Kidney (tissue), 14 donors: ENCODE data around the gene NASP. TPM values are rescaled to one million over a fixed set of nuclear protein-coding genes. Genes with fewer than 3 reads are reported as not detected.
A peak's percentile ranks its signal among the peaks of the same experiment; 100 is the strongest.

Experiments used
- DNase-seq, 5 donors: peaks; one replicate each; pipeline ENCODE4 v3.0.0-alpha.2; 2013 to 2020
- FAIRE-seq: peaks from 2 replicates; lab custom pipeline; 2012; peaks lifted over from hg19 to GRCh38; lab: Jason Lieb, UNC
- H3K27ac ChIP-seq, 2 donors: one replicate each; pipeline ENCODE4 v1.7.0; 2013; ENCODE audit warnings: low read depth in 2 of 2, low read length in 2 of 2, inconsistent platforms in 1 of 2
- H3K27me3 ChIP-seq: one replicate; pipeline ENCODE4 v1.7.1; 2013; ENCODE audit warnings: low read length, inconsistent platforms; ENCODE audit not compliant: control insufficient read depth, insufficient read depth
- H3K36me3 ChIP-seq, 3 donors: one replicate each; pipeline versions ENCODE4 v1.7.0 to v1.7.1; 2013; ENCODE audit warnings: low read length in 3 of 3, control low read depth in 1 of 3, inconsistent platforms in 1 of 3; ENCODE audit not compliant: insufficient read depth in 3 of 3, control insufficient read depth in 2 of 3
- H3K4me1 ChIP-seq, 3 donors: one replicate each; pipeline versions ENCODE4 v1.7.0 to v1.7.1; 2013; ENCODE audit warnings: low read length in 3 of 3, inconsistent platforms in 1 of 3, low read depth in 1 of 3; ENCODE audit not compliant: control insufficient read depth in 2 of 3, insufficient read depth in 2 of 3
- H3K4me3 ChIP-seq, 3 donors: one replicate each; pipeline versions ENCODE4 v1.7.0 to v1.8.1; 2013; ENCODE audit warnings: low read length in 3 of 3, control low read depth in 1 of 3, inconsistent platforms in 1 of 3
- H3K9ac ChIP-seq, 3 donors: one replicate each; pipeline versions ENCODE4 v1.7.0 to v1.7.1; 2013; ENCODE audit warnings: low read length in 3 of 3, control low read depth in 1 of 3, inconsistent platforms in 1 of 3
- H3K9me3 ChIP-seq, 3 donors: one replicate each; pipeline versions ENCODE4 v1.7.0 to v1.7.1; 2013; ENCODE audit warnings: low read length in 3 of 3, control low read depth in 1 of 3, inconsistent platforms in 1 of 3; ENCODE audit not compliant: control insufficient read depth in 2 of 3, insufficient read depth in 1 of 3
- intact Hi-C: fragments of 100-400 bp; cut with DNase I; formaldehyde crosslinking; loops from one replicate; pipeline ENCODE4 v1.11.1; 2022
- polyA plus RNA-seq: library from polyadenylated mRNA; stranded (reverse); fragments of 350-450 nt; fragmentation: Illumina TruSeq; extraction: RNeasy Lipid Tissue Mini Kit (QIAGEN cat#74804); gene quantifications from one replicate; pipeline ENCODE4 v1.2.3, GENCODE V29; 2014; ENCODE audit warnings: low read depth, low replicate concordance; ENCODE audit not compliant: insufficient read depth
- total RNA-seq: library from RNA; stranded (reverse); fragmentation: NEBNext Ultra II Directional; extraction: Animal tissue kit (Norgen Biotek cat#: 25700); gene quantifications from one replicate; pipeline ENCODE4 v1.2.1, GENCODE V29; 2021
- TF ChIP-seq, protein P1 (sequence below): IDR thresholded peaks from 3 replicates; pipeline ENCODE4 v1.5.1; 2012; ENCODE audit warnings: mild to moderate bottlenecking, moderate library complexity, borderline replicate concordance; ENCODE audit not compliant: insufficient read depth; ENCODE audit errors: extremely low read depth
- donor health status: control.
- donor health status: control.
- donor health status: control.
- donor health status: control.
- donor health status: control.
- donor health status: DM: yes; HTN: yes; CAD: no.
- donor health status: Normal renal cell carcinoma (clear cell type).

Gene NASP
- total and polyA plus RNA-seq, 2 donors from 2014 or later, result 49.5 to 51.6 TPM

DNA sequence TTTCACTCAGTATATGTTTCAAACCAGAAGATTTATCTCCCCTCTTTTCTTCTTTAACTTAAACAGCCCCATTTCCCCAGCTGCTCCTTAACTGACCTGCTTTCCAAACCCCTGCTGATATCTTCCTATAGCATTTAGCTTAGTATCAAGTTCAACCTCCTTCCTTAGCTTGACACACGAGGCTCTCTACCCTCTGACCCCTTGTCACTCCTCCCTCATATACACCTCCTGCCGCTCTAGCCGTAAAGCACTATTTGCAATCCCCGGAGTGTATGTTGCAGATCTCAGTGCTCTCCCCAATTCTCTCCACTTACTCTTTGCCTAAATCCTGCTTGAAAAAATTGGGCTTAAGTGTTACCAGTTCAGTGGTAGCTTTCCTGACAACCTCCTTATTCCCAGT lies 47.0 kb upstream of the NASP start:
- no peaks in the 10 kb centered on the region for H3K4me1 ChIP-seq
- no peak for DNase-seq
- no peak overlapping the region for H3K27ac ChIP-seq
- H3K36me3 ChIP-seq, result no peaks in the 10 kb centered on the region
- intact Hi-C loops, result no loop called here
- no peak overlapping the region for H3K9ac ChIP-seq
- no peaks in the 10 kb centered on the region for H3K27me3 ChIP-seq
- TF ChIP-seq, protein P1, sequence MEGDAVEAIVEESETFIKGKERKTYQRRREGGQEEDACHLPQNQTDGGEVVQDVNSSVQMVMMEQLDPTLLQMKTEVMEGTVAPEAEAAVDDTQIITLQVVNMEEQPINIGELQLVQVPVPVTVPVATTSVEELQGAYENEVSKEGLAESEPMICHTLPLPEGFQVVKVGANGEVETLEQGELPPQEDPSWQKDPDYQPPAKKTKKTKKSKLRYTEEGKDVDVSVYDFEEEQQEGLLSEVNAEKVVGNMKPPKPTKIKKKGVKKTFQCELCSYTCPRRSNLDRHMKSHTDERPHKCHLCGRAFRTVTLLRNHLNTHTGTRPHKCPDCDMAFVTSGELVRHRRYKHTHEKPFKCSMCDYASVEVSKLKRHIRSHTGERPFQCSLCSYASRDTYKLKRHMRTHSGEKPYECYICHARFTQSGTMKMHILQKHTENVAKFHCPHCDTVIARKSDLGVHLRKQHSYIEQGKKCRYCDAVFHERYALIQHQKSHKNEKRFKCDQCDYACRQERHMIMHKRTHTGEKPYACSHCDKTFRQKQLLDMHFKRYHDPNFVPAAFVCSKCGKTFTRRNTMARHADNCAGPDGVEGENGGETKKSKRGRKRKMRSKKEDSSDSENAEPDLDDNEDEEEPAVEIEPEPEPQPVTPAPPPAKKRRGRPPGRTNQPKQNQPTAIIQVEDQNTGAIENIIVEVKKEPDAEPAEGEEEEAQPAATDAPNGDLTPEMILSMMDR, result no peak
- FAIRE-seq, result no peak
- H3K4me3 ChIP-seq, result no peak overlapping the region
- no peaks in the 10 kb centered on the region for H3K9me3 ChIP-seq

DNA sequence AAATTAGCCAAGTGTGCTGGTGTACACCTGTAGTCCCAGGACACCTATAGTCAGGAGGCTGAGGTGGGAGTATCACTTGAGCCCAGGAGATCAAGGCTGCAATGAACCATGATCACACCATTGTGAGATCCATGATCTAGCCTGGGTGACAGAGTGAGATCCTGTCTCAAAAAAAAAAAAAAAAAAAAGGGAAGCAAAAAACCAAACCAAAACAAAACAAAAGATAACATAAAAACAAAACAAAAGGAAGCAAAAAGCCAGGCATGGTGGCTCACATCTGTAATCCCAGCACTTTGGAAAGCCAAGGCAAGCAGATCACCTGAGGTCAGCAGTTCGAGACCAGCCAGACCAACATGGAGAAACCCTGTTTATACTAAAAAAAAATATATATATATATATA lies 42.6 kb upstream of the NASP start:
- H3K4me1 ChIP-seq, result peaks cover 3 to 6% (median 3%) of the 10 kb centered on the region in 3 donors
- H3K27ac ChIP-seq, result no peak overlapping the region
- no peak overlapping the region for H3K4me3 ChIP-seq
- no peaks in the 10 kb centered on the region for H3K36me3 ChIP-seq
- no peak overlapping the region for H3K9ac ChIP-seq
- no peak for FAIRE-seq
- H3K9me3 ChIP-seq, result no peaks in the 10 kb centered on the region
- intact Hi-C loops, result no loop called here
- no peaks in the 10 kb centered on the region for H3K27me3 ChIP-seq
- DNase-seq, result no peak
- TF ChIP-seq, protein P1, result no peak

DNA sequence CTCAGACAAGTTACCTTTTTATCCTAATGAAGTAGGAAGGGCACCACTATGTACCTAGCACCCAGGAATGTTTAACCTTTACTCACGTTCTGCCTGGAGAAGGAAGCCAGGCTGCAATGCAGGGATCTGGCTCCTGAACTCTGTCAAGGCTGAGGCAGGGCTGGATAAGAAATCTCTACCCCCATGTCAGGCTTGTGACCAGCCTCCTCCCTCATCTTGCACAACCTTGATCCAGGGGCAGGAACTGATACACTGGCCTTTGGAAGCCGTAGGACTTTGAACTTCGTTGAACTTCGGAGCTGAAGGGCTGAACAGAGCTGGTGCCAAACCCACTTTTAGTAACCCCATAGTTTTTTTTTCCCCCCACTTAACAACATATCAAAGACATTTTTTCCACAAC lies 41.2 kb upstream of the NASP start:
- Histone ChIP-seq H3K27ac (no peak overlapping the region), H3K9me3 (no peaks in the 10 kb centered on the region), H3K9ac (no peak overlapping the region), H3K4me3 (no peak overlapping the region), H3K27me3 (no peaks in the 10 kb centered on the region), H3K4me1 (peaks cover 3 to 6% (median 3%) of the 10 kb centered on the region in 3 donors), H3K36me3 (no peaks in the 10 kb centered on the region)
- DNase-seq (peak in 1 of 5 donors; percentile 17), FAIRE-seq (no peak)
- TF ChIP-seq, protein P1, result no peak
- intact Hi-C loops, result no loop called here
